Calu3 (cell line): ENCODE measurements around the gene TMEM132D. TPM values are rescaled to one million over a fixed set of nuclear protein-coding genes. Genes with fewer than 3 reads are reported as not detected.

Source experiments
- BruUV-seq: library from RNA; stranded (reverse); fragments of 400-500 nt; replicated peaks from 2 replicates; lab custom pipeline; 2021; lab: Mats Ljungman, UMichigan
- CTCF ChIA-PET: fragments of 300-600 bp; sonication (Branson Sonifier 250); formaldehyde crosslinking; loops from one replicate; lab custom pipeline; 2022; ENCODE audit warnings: antibody characterized with exemption; lab: Charles Lee
- DNase-seq: peaks from one replicate; pipeline ENCODE4 v3.0.0; 2022
- H3K27ac Mint-ChIP-seq: one replicate; pipeline ENCODE4 v1.8.0; 2022; ENCODE audit warnings: mixed read lengths; ENCODE audit not compliant: unreplicated experiment
- H3K27me3 Mint-ChIP-seq: one replicate; pipeline ENCODE4 v1.8.0; 2022; ENCODE audit warnings: mixed read lengths; ENCODE audit not compliant: unreplicated experiment
- H3K36me3 Mint-ChIP-seq: one replicate; pipeline ENCODE4 v1.8.0; 2022; ENCODE audit warnings: mild to moderate bottlenecking, moderate library complexity, mixed read lengths; ENCODE audit not compliant: insufficient read depth, unreplicated experiment
- H3K4me1 Mint-ChIP-seq: one replicate; pipeline ENCODE4 v1.8.0; 2022; ENCODE audit warnings: mild to moderate bottlenecking, low read depth, mixed read lengths; ENCODE audit not compliant: unreplicated experiment
- H3K4me3 Mint-ChIP-seq: one replicate; pipeline ENCODE4 v1.8.0; 2022; ENCODE audit warnings: mild to moderate bottlenecking, low read depth, moderate library complexity, mixed read lengths; ENCODE audit not compliant: unreplicated experiment
- H3K9me3 Mint-ChIP-seq: one replicate; pipeline ENCODE4 v1.8.0; 2022; ENCODE audit warnings: low read depth, mixed read lengths; ENCODE audit not compliant: unreplicated experiment
- intact Hi-C: fragments of 100-400 bp; cut with micrococcal nuclease; formaldehyde crosslinking; loops from one replicate; pipeline ENCODE4 v1.10.0; 2022; ENCODE audit not compliant: unreplicated experiment
- total RNA-seq: library from RNA; stranded (reverse); gene quantifications from 2 replicates; pipeline ENCODE4 v1.2.3, GENCODE V29; 2022
- TF ChIP-seq, protein P1 (sequence below): fragments of 200-600 bp; IDR thresholded peaks from one replicate; pipeline ENCODE4 v1.8.0; 2022; ENCODE audit warnings: antibody characterized with exemption; ENCODE audit not compliant: unreplicated experiment

Gene TMEM132D
- total RNA-seq, 1 experiment from 2014 or later = not detected

DNA sequence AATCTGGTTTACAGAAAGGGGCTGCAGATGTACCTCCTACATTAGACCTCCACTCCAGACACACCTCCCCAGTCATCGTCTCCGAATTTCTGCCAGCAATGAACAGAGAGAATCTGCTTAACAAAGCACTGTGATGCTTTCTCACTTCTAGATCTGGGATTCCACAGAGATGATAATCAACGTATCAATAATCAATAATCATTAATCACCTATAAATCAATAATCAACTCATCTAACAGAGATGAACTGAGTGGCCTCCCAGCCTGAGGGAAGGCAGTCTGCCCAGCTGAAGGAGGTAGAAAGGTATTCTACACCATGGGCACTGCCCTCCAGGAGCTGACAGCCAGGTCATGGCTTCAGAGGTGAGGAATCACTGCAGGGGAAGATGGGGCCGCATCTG, 183.2 kb downstream of the TMEM132D start:
- no peak overlapping the region for H3K4me3 Mint-ChIP-seq
- BruUV-seq = no TSS peak
- intact Hi-C loops = no loop called here
- DNase-seq = no peak
- H3K27me3 Mint-ChIP-seq = no peaks in the 10 kb centered on the region
- TF ChIP-seq, protein P1, sequence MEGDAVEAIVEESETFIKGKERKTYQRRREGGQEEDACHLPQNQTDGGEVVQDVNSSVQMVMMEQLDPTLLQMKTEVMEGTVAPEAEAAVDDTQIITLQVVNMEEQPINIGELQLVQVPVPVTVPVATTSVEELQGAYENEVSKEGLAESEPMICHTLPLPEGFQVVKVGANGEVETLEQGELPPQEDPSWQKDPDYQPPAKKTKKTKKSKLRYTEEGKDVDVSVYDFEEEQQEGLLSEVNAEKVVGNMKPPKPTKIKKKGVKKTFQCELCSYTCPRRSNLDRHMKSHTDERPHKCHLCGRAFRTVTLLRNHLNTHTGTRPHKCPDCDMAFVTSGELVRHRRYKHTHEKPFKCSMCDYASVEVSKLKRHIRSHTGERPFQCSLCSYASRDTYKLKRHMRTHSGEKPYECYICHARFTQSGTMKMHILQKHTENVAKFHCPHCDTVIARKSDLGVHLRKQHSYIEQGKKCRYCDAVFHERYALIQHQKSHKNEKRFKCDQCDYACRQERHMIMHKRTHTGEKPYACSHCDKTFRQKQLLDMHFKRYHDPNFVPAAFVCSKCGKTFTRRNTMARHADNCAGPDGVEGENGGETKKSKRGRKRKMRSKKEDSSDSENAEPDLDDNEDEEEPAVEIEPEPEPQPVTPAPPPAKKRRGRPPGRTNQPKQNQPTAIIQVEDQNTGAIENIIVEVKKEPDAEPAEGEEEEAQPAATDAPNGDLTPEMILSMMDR = no peak
- no peak overlapping the region for H3K27ac Mint-ChIP-seq
- H3K4me1 Mint-ChIP-seq = no peaks in the 10 kb centered on the region
- CTCF ChIA-PET = no interaction called here
- H3K9me3 Mint-ChIP-seq = peaks cover 23% of the 10 kb centered on the region
- no peaks in the 10 kb centered on the region for H3K36me3 Mint-ChIP-seq

GRCh38 chr12:129719416-129719815, 184.4 kb downstream of the TMEM132D start:
- no peak for DNase-seq
- intact Hi-C loops = no loop called here
- CTCF ChIA-PET = no interaction called here
- no peak overlapping the region for H3K27ac Mint-ChIP-seq
- no TSS peak for BruUV-seq
- H3K4me3 Mint-ChIP-seq = no peak overlapping the region
- no peaks in the 10 kb centered on the region for H3K36me3 Mint-ChIP-seq
- TF ChIP-seq, protein P1 = no peak
- peaks cover 23% of the 10 kb centered on the region for H3K9me3 Mint-ChIP-seq
- no peaks in the 10 kb centered on the region for H3K27me3 Mint-ChIP-seq
- H3K4me1 Mint-ChIP-seq = no peaks in the 10 kb centered on the region

DNA sequence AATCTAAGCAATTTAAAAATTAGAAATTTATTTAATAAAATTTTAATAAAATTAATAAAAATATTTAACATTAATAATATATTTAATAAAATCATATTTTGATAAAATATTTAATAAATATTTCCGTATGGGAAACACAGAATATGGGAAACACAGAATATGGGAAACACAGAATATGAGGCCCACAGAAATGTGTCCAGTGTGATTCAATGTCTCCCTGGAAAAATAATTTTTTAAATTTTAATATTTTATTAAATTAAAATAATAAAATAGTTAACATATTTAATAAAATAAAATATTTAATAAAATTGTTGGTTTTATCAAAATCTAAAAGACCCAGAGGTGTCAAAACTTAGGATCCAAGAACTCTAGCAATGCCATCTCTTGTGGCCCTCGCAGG, 186.4 kb downstream of the TMEM132D start:
- H3K27ac Mint-ChIP-seq = no peak overlapping the region
- H3K27me3 Mint-ChIP-seq = no peaks in the 10 kb centered on the region
- CTCF ChIA-PET = no interaction called here
- H3K9me3 Mint-ChIP-seq = peaks cover 19% of the 10 kb centered on the region
- TF ChIP-seq, protein P1 = no peak
- no TSS peak for BruUV-seq
- DNase-seq = no peak
- no peak overlapping the region for H3K4me3 Mint-ChIP-seq
- H3K4me1 Mint-ChIP-seq = no peaks in the 10 kb centered on the region
- H3K36me3 Mint-ChIP-seq = no peaks in the 10 kb centered on the region
- intact Hi-C loops = no loop called here

DNA sequence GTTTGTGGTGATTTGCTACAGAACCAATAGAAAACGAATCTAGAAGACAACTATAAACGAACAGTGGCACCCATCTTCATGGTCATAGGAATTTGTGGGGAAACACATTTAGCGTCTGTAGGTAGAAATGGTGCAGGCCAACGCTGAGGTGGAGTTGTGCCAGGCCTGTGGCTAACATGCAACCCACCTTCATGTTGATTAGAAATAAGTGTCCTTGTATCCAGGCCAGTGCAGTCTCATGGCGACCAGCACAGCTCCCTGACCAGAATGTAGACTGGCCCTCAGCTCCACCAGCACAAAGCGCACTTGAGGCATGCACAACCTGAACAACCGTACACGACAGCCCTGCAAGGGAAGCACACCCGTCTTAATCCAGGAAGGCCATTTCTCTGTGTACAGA, 187.0 kb downstream of the TMEM132D start:
- CTCF ChIA-PET = no interaction called here
- Mint-ChIP-seq H3K36me3 (no peaks in the 10 kb centered on the region), H3K4me1 (no peaks in the 10 kb centered on the region), H3K4me3 (no peak overlapping the region), H3K27me3 (no peaks in the 10 kb centered on the region), H3K27ac (no peak overlapping the region), H3K9me3 (peaks cover 19% of the 10 kb centered on the region)
- DNase-seq = no peak
- intact Hi-C loops = no loop called here
- BruUV-seq = no TSS peak
- TF ChIP-seq, protein P1 = no peak
